NCI-H1048 (cell line): Measurements from ENCODE around the gene OOSP4B.
"Not testable (repeated sequence)": the region's sequence is repeated elsewhere in the genome, so short reads cannot be mapped to it uniquely, and the experiment has no call there.

Experiments
- DNase-seq: peaks from one replicate; lab custom pipeline; 2025; lab: John Stamatoyannopoulos, UW

Gene OOSP4B

DNA sequence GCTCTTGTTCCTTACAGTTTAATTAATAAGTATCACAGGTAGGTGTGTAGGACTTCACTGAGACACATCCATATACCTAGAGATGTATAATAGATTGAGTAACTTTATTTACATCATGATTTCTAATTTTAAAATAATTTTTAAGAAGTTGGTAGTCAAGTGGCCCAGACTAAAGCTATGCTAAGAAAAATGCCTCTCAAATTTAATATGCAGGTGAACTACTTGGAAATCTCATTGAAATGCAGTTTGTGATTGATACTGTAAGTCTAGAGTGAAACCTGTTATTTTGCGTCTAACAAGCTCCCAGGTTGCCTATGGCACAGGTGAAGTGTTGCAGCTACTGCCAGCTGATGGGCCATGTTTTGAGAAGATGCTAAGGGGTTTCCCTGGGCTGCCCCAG, at the start of gene OOSP4B:
Gene OOSP4B (plus strand): TSS at position 301 of the 400 bp plus-strand sequence.
- DNase-seq = no peak

DNA sequence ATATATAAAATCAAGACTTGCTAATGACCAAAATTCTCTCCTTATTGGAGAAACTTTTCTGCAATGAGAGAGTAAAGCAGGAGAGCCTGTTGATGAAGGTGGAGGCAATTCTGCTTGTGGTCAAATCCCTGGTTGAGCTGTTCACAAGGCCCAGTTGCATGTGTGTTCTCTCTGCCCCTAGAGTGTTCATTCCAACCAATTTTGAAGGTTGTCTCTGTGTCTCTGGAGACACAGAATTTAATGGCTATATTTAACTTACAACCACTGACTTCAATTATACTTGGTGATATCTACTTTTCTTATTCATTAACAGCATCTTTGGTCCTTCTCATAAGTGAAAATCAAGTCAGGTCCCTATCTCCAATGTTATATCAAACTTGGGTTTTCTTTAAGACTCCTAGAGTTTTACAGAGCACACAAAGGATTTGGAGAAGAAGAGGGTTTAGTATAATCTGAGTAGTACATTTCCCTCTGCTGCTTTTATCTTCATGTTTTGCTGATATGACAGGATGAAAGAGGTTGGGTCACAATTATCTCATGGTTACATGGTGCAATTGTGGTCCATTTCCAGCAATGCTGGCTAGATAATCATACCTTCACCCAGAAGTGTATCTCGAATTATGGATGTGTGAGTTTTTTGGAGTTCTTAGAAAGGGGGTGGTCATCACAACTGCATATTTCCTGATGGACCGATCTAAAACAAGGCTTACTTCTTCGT, 49.1 kb upstream of the OOSP4B start:
- no peak for DNase-seq

DNA sequence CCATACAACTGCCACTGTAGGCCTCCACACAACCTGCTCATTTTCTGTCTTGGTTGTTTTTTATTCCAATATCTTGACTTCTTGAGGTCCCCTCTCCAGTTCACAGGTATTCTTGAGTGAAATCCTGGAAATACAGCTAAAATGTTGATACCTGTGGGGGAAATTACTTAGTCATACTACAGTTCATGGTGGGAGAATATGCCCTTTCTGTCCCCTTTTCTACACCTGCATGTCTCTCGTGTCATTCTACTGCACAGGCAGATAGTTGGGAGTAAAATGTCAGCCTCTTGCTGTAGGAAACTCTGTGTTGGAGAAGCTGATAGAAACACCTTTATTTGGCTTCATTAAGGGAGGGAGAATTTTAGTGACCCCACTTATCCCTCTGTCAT, 48.6 kb upstream of the OOSP4B start:
- DNase-seq = no peak

DNA sequence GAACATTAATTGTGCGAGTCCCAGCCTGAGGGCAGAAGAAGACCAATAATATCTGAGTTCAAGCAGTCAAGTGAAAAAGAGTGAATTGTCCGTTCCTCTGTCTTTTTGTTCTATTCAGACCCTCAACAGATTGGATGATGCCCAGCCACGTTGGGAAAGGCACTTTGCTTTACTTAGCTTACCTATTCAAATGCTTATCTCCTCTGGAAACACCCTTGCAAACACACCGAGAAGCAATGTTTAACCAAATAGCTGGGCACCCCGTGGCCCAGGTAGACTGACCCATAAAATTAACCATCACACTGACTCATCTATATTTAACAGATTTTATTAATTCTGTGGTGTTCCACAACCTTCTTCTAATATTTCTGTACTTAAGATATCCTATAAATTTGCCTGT, 43.9 kb upstream of the OOSP4B start:
- DNase-seq = no peak

DNA sequence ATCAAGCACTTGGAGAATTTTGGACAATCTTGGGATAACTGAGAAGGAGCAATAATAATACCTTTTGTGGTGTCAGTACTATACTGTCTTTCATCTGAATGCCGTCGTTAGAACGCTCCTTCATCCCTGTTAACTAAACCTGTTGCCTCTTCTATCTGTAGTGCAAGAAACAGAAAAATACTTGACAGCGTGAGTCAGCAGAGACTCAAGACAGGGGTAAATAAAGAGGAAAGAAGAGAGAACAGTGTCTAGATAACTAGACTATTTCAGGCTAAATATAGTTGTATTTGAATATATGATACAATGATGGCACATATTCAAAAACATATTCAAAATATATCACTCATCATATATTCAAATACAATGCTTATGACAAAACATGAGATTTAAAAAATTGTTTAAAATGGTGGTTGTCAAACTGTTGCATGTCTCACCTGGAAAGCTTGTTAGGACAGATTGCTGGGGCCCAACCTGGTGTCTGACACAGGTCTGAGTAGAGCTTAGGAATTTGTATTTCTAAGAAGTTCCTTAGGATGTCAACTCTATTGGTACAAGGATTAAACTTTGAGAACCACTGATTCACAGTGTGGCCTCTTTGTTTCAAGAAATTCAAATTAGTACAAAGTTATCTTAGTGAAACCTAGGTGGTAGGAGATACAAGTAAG, 35.7 kb upstream of the OOSP4B start:
- DNase-seq = no peak

DNA sequence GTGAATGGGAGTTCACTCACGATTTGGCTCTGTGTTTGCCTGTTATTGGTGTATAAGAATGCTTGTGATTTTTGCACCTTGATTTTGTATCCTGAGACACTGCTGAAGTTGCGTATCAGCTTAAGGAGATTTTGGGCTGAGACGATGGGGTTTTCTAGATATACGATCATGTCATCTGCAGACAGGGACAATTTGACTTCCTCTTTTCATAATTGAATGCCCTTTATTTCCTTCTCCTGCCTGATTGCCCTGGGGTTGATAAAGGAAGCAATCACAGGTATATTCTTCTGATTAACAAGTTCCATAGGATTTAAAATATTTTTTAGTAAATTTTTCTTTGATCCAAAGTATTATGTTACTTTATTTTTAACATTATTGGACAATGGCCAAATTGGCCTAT, 34.9 kb upstream of the OOSP4B start:
- DNase-seq = not testable (repeated sequence)

DNA sequence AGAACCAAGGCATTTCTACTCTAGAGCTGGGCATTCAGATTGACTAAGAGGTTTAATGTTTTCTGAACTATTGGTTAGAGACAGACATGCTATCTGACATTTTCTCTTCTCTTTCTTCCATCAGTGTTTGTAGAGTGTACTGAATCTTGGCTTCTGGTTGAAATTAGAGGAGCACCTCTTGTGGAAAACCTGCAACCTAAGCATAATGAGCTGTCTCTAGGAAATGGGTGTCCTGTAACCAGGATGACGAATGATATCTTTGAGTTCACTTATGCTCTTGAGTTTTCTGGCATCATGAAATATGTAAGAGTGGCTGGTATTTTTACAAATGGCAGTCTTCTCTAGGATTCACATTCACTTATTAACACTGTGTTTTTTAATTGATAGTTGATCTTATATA, 33.8 kb upstream of the OOSP4B start:
- no peak for DNase-seq

DNA sequence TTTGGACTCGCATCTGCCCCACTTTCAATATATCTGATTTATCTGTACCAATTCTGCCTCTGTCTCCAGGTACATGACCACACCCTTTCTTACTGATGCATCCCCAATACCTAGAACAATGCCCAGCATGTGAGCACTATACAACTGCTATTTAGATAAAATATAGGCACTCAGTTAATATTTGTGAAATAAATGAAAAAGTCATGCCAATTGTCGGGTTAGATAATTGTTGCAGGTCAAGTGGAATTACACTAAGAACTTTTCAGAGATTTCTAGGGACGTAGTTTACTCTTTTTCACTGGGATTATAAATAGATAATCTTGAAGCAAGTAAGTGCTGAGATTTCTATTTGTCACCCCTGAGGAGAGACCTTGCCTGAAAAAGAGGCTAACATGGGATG, 32.6 kb upstream of the OOSP4B start:
- DNase-seq = no peak

DNA sequence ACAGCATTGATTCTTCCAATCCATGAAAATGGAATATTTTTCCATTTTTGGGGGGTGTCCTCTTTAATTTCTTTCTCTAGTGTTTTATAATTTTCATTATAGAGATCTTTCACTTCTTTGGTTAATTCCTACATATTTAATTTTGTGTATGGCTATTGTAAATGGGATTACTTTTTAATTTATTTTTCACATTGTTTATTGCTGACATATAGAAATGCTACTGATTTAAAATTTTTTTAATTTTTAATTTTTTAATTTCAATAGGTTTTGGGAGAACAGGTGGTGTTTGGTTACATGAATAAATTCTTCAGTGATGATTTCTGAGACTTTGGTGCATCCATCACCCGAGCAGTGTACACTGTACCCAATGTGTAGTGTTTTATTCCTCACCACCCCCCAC, 26.6 kb upstream of the OOSP4B start:
- DNase-seq = no peak

DNA sequence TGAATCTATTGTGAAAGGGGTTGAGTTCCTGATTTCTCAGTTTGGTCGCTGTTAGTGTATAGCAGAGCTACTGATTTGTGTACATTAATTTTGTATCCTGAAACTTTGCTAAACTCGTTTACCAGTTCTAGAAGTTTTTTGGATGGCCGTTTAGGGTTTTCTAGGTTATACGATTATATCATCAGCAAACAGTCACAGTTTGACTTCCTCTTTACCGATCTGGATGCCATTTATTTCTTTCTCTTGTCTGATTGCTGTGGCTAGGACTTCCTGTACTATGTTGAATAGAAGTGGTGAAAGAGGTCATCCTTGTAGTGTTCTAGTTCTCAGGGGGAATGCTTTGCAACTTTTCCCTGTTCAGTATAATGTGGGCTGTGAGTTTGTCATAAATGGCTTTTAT, 24.6 kb upstream of the OOSP4B start:
- DNase-seq = no peak

DNA sequence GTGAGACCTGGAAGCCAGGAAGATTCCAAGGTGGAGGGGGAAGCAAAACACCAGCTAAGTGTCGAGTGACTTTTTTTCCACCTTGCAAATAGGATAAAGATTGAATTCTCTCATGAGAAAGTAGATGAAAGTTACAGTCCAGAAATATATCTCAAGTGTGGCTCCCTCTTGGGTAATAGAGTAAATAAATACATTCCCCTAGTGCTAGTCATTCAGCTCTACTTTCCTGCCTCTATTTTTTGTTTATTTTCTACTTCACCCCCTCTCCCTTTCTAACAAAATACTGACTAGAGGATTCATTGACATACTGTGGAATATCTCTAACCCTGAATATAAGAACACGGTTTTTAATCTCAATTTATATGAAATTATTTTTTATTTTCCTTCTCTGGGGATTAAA, 19.2 kb upstream of the OOSP4B start:
- no peak for DNase-seq

DNA sequence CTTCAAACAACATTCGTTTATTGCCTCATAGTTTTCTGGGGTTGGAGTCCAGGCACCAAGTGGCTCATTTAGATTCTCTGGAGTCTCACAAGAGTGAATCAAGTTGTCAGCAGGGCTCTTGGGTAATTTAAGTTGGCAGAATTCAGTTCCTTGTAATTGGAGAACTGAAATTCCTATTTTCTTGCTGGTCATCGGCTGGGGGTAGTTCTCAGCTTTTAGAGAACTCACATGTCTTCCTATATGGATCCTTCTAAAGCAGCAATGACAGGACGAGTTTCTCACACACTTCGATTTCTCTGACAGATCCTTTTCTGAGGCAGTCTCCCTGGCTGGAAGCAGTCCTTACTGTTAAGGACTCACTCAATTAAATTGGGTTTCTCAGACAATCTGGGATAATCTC, 17.3 kb upstream of the OOSP4B start:
- DNase-seq = no peak

DNA sequence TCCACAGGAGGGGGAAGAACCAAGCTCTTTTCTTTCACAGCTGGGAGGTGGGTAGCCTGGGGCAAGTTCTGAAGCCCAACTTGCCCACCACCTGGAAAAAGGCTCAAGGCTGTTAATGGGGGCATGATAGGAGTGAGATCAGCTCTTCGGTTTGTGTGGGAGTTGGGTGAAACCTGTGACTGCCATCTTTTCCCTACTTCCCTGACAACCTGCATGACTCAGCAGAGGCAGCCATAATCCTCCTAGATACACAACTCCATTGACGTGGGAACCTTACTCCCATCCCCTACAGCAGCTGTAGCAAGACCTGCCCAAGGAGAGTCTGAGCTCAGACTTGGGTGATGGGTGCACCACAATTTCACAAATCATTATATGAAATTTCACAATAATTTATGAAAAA, 13.3 kb upstream of the OOSP4B start:
- DNase-seq = no peak

DNA sequence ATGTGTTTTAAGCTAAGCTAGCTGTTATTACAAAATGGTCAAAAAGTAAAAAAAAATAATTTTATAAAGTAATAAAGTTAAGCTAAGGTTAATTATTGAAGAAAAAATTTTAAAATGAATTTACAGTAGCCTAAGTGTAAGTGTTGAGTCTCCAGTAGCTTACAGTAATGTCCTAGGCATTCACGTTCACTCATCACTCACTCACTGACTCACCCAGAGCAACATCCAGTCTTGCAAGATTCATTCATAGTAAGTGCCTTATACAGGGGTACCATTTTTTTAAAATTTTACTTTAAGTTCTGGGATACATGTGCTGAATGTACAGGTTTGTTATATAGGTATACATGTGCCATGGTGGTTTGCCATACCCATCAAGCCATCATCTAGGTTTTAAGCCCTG, 11.6 kb upstream of the OOSP4B start:
- no peak for DNase-seq

DNA sequence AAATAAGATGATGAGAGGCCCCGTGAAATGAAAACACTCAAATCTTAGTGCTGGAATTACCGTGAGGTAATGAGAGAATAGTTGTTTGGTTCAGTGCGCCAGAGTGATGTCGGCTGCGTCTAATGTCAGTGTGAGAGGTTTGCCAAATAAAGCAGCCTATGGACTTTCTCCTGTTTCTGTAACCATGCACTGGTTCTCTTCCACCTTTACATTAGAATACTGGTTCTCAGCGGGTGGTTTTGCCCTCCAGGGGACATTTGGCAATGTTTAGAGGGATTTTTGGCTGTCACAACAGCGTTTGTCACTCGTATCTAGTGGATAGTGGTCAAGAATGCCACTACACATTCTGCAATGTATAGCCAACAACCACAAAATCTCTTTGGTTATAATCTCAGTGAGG, 1.1 kb downstream of the OOSP4B start:
- DNase-seq = no peak

DNA sequence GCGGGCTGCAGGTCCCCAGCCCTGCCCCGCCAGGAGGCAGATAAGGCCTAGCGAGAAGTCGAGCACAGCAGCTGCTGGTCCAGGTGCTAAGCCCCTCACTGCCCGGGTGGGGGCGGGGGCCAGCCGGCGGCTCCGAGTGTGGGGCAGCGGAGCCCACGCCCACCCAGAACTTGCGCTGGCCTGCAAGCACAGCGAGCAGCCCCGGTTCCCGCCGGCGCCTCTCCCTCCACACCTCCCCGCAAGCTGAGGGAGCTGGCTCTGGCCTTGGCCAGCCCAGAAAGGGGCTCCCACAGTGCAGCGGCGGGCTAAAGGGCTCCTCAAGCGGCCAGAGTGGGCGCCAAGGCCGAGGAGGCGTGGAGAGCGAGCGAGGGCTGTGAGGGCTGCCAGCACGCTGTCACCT, 3.4 kb downstream of the OOSP4B start:
- DNase-seq = not testable (repeated sequence)

DNA sequence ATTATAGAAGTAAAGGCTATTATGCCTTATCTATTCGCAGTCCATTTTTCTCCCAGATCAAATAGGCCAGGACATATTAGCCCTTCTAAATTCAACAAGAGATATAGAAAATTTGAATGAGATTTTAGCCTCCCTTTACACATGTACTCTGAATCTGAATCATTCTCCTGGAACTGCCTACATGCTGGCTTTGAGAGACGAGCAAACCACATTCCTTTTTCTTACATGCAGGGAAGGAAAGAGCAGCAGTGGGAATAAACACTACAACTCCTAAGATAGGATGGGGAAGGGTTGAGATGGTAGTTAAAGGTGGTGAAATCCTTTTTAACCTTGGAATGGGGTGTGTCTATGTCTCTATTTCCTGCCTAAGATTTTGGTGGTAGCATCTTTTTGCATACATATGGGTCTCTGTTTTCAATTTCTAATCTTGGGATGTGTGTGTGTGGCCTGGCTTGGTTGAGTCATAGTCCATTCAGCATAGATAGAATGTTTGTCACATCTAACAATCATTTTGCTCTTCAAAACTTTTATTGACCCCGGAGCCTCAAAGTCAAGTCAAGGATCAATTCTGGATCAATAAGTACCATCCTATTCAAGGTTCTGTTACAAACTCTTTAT, 12.1 kb downstream of the OOSP4B start:
- no peak for DNase-seq

DNA sequence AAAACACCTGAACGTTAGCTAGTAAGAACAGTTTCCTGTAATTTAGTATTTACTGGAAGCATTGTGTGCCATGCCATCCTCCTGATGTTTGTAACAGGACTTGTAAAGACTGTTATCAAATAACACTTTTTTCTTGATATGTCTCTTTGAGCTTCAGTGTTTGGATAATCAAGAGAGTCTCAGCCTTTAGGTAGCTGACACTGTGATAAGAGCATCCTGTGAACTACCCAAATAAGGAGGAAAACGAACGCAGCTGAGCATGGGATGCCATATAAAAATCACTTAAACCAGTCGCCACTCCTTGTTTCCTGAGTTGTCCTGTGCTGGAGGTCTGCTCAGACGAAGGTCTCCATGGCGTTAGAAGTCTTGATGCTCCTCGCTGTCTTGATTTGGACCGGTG, 23.1 kb downstream of the OOSP4B start, which contains the start of gene OOSP2:
Gene OOSP2 (plus strand): TSS at position 301 of the 400 bp plus-strand sequence. CDS start 51 bp downstream, at position 352.
- DNase-seq = no peak

DNA sequence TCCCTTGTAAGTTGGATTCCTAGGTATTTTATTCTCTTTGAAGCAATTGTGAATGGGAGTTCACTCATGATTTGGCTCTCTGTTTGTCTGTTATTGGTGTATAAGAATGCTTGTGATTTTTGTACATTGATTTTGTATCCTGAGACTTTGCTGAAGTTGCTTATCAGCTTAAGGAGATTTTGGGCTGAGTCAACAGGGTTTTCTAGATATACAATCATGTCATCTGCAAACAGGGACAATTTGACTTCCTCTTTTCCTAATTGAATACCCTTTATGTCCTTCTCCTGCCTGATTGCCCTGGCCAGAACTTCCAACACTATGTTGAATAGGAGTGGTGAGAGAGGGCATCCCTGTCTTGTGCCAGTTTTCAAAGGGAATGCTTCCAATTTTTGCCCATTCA, 33.4 kb downstream of the OOSP4B start:
- DNase-seq = not testable (repeated sequence)

DNA sequence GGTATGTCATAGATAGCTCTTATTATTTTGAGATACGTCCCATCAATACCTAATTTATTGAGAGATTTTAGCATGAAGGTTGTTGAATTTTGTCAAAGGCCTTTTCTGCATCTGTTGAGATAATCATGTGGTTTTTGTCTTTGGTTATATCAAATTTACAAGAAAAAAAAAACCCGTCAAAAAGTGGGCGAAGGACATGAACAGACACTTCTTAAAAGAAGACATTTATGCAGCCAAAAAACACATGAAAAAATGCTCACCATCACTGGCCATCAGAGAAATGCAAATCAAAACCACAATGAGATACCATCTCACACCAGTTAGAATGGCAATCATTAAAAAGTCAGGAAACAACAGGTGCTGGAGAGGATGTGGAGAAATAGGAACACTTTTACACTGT, 33.9 kb downstream of the OOSP4B start:
- not testable (repeated sequence) for DNase-seq

DNA sequence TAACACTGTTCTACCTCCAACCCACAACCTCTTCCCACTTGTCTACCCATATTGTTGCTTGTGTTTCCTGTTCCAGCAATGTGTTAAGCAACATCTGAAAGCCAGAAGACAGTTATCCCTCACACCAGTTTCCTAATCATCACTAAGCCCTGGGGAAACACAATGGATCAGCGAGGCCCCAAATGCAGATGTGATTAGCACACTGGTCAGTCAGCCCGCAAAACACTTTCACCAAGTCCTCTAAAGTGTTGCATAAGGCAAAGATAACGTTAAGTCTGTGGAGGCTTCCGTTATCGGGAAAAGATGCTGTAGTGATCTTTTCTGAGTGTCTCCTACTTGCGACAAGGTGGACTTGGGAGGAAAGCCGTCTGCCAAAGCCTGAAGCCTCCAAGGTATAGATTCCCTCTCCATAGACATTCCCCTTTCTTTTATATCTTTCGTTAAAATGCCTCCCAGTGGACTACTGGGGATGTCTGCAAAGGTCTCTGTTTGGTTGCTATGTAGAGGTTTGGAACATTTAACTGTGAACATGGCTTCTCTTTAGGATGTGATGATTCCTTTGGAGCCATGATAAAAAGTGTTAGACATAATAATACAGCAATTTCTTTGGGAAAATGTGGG, 39.5 kb downstream of the OOSP4B start, which contains the start of gene MS4A3:
Gene MS4A3 (plus strand): TSS at position 317 of the 621 bp plus-strand sequence. CDS start 4,496 bp downstream, outside the sequence.
- no peak for DNase-seq

DNA sequence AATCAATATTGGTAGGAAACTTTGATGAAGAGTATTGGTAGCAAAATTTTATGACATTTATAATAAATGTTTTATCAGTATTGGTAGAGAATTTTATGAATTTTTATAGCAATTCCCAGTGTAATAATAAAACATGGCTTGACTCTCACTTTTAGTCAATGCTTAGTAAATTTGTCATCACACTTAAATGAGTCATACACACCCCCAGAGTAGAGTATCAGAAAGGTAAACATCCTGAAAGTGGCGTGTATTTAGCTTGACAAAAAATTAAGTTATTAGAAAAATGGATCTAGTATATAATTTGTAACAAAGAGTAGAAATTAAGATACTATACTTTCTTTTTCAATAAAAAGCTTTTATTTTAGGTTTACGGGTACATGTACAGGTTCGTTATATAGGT, 42.1 kb downstream of the OOSP4B start:
- DNase-seq = no peak
